Measurements from ENCODE around the gene TES.

Gene TES

GRCh38 chr7:116277070-116277469, 66.7 kb downstream of the TES start:
- H3K4me3 ChIP-seq (ENCODE audit: low read depth, low read length): no peak overlapping the region
- no peak for TF ChIP-seq CTCF (IDR thresholded peaks at IDR 0.05; ENCODE audit: borderline replicate concordance, insufficient read depth, low read depth, low read length)

DNA sequence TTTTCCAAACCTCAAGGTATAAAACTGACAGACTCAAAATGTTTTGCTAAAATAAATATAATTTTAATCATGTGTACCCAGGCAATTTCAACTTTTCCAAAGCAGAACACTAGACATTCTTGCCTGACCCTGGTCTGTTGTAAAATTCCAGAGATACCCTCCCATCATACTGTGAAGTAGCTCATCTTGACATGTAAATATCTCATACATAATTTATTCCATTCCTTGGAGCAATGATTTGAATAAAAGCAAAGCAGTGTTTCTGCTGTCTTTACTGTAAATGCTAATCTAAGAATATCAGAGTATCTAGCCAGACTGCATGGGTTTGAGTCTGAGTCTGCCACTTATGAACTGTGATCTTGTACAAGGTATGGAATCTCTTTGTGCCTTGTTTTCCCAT, 68.9 kb downstream of the TES start:
- TF ChIP-seq CTCF (IDR thresholded peaks at IDR 0.05; ENCODE audit: borderline replicate concordance, insufficient read depth, low read depth, low read length): no peak
- no peak overlapping the region for H3K4me3 ChIP-seq (ENCODE audit: low read depth, low read length)

- no peak overlapping the region for H3K4me3 ChIP-seq (ENCODE audit: low read depth, low read length)
- no peak for TF ChIP-seq CTCF (IDR thresholded peaks at IDR 0.05; ENCODE audit: borderline replicate concordance, insufficient read depth, low read depth, low read length)
Observed at GRCh38 chr7:116280803-116281202, 70.5 kb downstream of the TES start.

DNA sequence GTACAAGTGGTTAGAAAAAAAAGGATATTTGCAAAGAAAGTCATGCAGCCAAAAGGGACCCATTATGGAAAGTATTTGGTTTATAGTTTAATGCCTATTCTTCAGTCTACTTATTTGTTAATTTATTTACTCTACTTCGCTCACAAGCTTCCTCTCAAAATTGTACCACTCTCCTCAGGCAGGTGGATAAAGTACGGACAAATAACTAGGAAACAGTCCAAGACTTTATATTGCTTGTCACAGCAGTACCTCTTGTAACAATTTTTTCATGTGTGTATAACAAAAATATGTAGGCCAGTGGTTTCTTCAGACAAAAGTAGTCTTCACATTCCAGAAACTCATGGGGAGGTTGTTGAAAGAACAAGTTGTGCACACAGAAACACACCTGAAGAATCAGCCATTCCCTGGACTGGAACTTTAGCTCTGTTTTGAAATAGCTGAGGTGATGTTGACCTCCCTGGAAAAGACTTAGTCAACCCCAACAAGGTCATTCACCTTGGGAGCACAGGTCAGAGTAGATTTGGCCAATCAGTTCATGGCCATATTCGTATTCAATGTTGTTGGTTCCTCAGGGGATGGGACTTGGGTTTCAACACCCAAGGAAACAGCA, 73.4 kb downstream of the TES start:
- no peak for TF ChIP-seq CTCF (IDR thresholded peaks at IDR 0.05; ENCODE audit: borderline replicate concordance, insufficient read depth, low read depth, low read length)
- no peak overlapping the region for H3K4me3 ChIP-seq (ENCODE audit: low read depth, low read length)

DNA sequence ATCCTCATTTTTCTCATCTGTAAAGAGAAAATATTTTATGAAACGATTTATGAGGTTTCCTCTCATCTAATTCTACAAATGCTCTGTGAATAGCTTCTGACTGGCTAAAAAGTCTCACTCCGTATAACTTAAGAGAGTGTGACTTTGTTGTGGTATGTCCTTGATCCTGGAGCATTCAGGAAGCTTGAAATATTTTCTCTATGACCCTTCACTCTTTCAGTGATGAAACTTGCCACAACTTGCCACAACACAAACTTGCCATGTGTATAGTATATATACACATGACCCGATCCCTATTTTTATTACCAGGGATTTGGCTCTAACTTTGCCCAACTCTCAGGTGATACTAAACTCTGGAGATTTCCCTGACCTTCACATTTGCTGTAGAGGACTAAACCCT, 74.1 kb downstream of the TES start:
- H3K4me3 ChIP-seq (ENCODE audit: low read depth, low read length): no peak overlapping the region
- TF ChIP-seq CTCF (IDR thresholded peaks at IDR 0.05; ENCODE audit: borderline replicate concordance, insufficient read depth, low read depth, low read length): no peak

- H3K4me3 ChIP-seq (ENCODE audit: low read depth, low read length): no peak overlapping the region
- TF ChIP-seq CTCF (IDR thresholded peaks at IDR 0.05; ENCODE audit: borderline replicate concordance, insufficient read depth, low read depth, low read length): no peak
Observed at GRCh38 chr7:116285252-116285651, 74.9 kb downstream of the TES start.

GRCh38 chr7:116290740-116291139, 80.4 kb downstream of the TES start:
- no peak for TF ChIP-seq CTCF (IDR thresholded peaks at IDR 0.05; ENCODE audit: borderline replicate concordance, insufficient read depth, low read depth, low read length)

More at GRCh38 chr7:116290740-116291139, 80.4 kb downstream of the TES start:
- no peak overlapping the region for H3K4me3 ChIP-seq (ENCODE audit: low read depth, low read length)

Measured in GM12875 (cell line).